ENCODE results near the gene OMG. TPM values are rescaled to one million over a fixed set of nuclear protein-coding genes. Genes with fewer than 3 reads are reported as not detected.
"Not testable (repeated sequence)": the region's sequence is repeated elsewhere in the genome, so short reads cannot be mapped to it uniquely, and the experiment has no call there.

OMG gene
- total RNA-seq = 1.5 TPM
- polyA plus RNA-seq = 0.20 TPM

- WGBS = 85% methylated on average over 7 of the region's 7 CpGs
Observed at GRCh38 chr17:31297090-31297489, at the start of gene OMG. OMG (minus strand) TSS chr17:31297239; CDS start chr17:31296331, 908 bp downstream.

GRCh38 chr17:31345191-31345747 lies 48.2 kb upstream of the OMG start:
- H3K36me3 ChIP-seq (ENCODE audit: insufficient read depth); H3K27ac ChIP-seq (ENCODE audit: low read depth); H3K4me1 ChIP-seq (ENCODE audit: insufficient read depth); H3K4me3 ChIP-seq (ENCODE audit: low read depth, low read length); DNase-seq (ENCODE audit: extremely low spot score): not testable (repeated sequence)
- WGBS = 93% methylated on average over 15 of the region's 34 CpGs

More at GRCh38 chr17:31297090-31297489, at the start of gene OMG:
- Histone ChIP-seq H3K4me1 (ENCODE audit: insufficient read depth) (no peaks in the 10 kb centered on the region), H3K4me3 (ENCODE audit: low read depth, low read length) (no peak within 1 kb of the TSS), H3K27ac (ENCODE audit: low read depth) (no peak within 1 kb of the TSS), H3K36me3 (ENCODE audit: insufficient read depth) (no peaks in the 10 kb centered on the region)
- no peak for DNase-seq (ENCODE audit: extremely low spot score)

GRCh38 chr17:31339906-31340661 lies 43.0 kb upstream of the OMG start:
- Histone ChIP-seq H3K4me3 (ENCODE audit: low read depth, low read length) (no peak overlapping the region), H3K4me1 (ENCODE audit: insufficient read depth) (no peaks in the 10 kb centered on the region), H3K27ac (ENCODE audit: low read depth) (no peak overlapping the region), H3K36me3 (ENCODE audit: insufficient read depth) (no peaks in the 10 kb centered on the region)
- 63% methylated on average over 6 of the region's 6 CpGs for WGBS
- no peak for DNase-seq (ENCODE audit: extremely low spot score)

- Histone ChIP-seq H3K4me3 (ENCODE audit: low read depth, low read length) (no peak overlapping the region), H3K4me1 (ENCODE audit: insufficient read depth) (no peaks in the 10 kb centered on the region), H3K36me3 (ENCODE audit: insufficient read depth) (no peaks in the 10 kb centered on the region), H3K27ac (ENCODE audit: low read depth) (no peak overlapping the region)
- no peak for DNase-seq (ENCODE audit: extremely low spot score)
Observed at GRCh38 chr17:31329221-31329620, 32.2 kb upstream of the OMG start.

GRCh38 chr17:31328160-31328535 lies 31.1 kb upstream of the OMG start:
- no peak for DNase-seq (ENCODE audit: extremely low spot score)
- H3K36me3 ChIP-seq (ENCODE audit: insufficient read depth) = no peaks in the 10 kb centered on the region
- H3K4me1 ChIP-seq (ENCODE audit: insufficient read depth) = no peaks in the 10 kb centered on the region
- H3K27ac ChIP-seq (ENCODE audit: low read depth) = no peak overlapping the region
- H3K4me3 ChIP-seq (ENCODE audit: low read depth, low read length) = no peak overlapping the region

- no peak overlapping the region for H3K4me3 ChIP-seq (ENCODE audit: low read depth, low read length)
- 96% methylated on average over 12 of the region's 12 CpGs for WGBS
- H3K27ac ChIP-seq (ENCODE audit: low read depth) = no peak overlapping the region
- H3K4me1 ChIP-seq (ENCODE audit: insufficient read depth) = no peaks in the 10 kb centered on the region
- no peak for DNase-seq (ENCODE audit: extremely low spot score)
- H3K36me3 ChIP-seq (ENCODE audit: insufficient read depth) = no peaks in the 10 kb centered on the region
Observed at GRCh38 chr17:31327534-31328159, 30.6 kb upstream of the OMG start.

GRCh38 chr17:31323551-31323950 lies 26.5 kb upstream of the OMG start:
- no peak overlapping the region for H3K4me3 ChIP-seq (ENCODE audit: low read depth, low read length)
- no peak for DNase-seq (ENCODE audit: extremely low spot score)
- H3K36me3 ChIP-seq (ENCODE audit: insufficient read depth) = no peaks in the 10 kb centered on the region
- no peak overlapping the region for H3K27ac ChIP-seq (ENCODE audit: low read depth)
- no peaks in the 10 kb centered on the region for H3K4me1 ChIP-seq (ENCODE audit: insufficient read depth)

GRCh38 chr17:31321966-31322365 lies 24.9 kb upstream of the OMG start:
- no peak overlapping the region for H3K27ac ChIP-seq (ENCODE audit: low read depth)
- H3K36me3 ChIP-seq (ENCODE audit: insufficient read depth) = no peaks in the 10 kb centered on the region
- H3K4me3 ChIP-seq (ENCODE audit: low read depth, low read length) = no peak overlapping the region
- no peak for DNase-seq (ENCODE audit: extremely low spot score)
- no peaks in the 10 kb centered on the region for H3K4me1 ChIP-seq (ENCODE audit: insufficient read depth)
- 93% methylated on average over 4 of the region's 4 CpGs for WGBS

- no peak for DNase-seq (ENCODE audit: extremely low spot score)
- H3K4me1 ChIP-seq (ENCODE audit: insufficient read depth) = no peaks in the 10 kb centered on the region
- H3K4me3 ChIP-seq (ENCODE audit: low read depth, low read length) = no peak within 1 kb of the TSS
- H3K36me3 ChIP-seq (ENCODE audit: insufficient read depth) = no peaks in the 10 kb centered on the region
- no peak within 1 kb of the TSS for H3K27ac ChIP-seq (ENCODE audit: low read depth)
- WGBS = 63% methylated on average over 3 of the region's 3 CpGs
Observed at GRCh38 chr17:31321481-31321880, 24.4 kb upstream of the OMG start, which contains the start of gene EVI2A. EVI2A (minus strand) TSS chr17:31321622; CDS start chr17:31319013, 2,609 bp downstream.

GRCh38 chr17:31320791-31321190 lies 23.8 kb upstream of the OMG start:
- no peak overlapping the region for H3K4me3 ChIP-seq (ENCODE audit: low read depth, low read length)
- no peaks in the 10 kb centered on the region for H3K36me3 ChIP-seq (ENCODE audit: insufficient read depth)
- no peak for DNase-seq (ENCODE audit: extremely low spot score)
- no peaks in the 10 kb centered on the region for H3K4me1 ChIP-seq (ENCODE audit: insufficient read depth)
- no peak overlapping the region for H3K27ac ChIP-seq (ENCODE audit: low read depth)
- WGBS = 55% methylated on average over 1 of the region's 1 CpG

- WGBS = 76% methylated on average over 2 of the region's 2 CpGs
- H3K27ac ChIP-seq (ENCODE audit: low read depth) = no peak overlapping the region
- H3K4me3 ChIP-seq (ENCODE audit: low read depth, low read length) = no peak overlapping the region
- DNase-seq (ENCODE audit: extremely low spot score) = no peak
- no peaks in the 10 kb centered on the region for H3K4me1 ChIP-seq (ENCODE audit: insufficient read depth)
- no peaks in the 10 kb centered on the region for H3K36me3 ChIP-seq (ENCODE audit: insufficient read depth)
Observed at GRCh38 chr17:31320241-31320640, 23.2 kb upstream of the OMG start.

- Histone ChIP-seq H3K4me3 (ENCODE audit: low read depth, low read length) (no peak overlapping the region), H3K36me3 (ENCODE audit: insufficient read depth) (no peaks in the 10 kb centered on the region), H3K4me1 (ENCODE audit: insufficient read depth) (no peaks in the 10 kb centered on the region), H3K27ac (ENCODE audit: low read depth) (peak overlapping the region; percentile 59)
- WGBS = 79% methylated on average over 5 of the region's 5 CpGs
- DNase-seq (ENCODE audit: extremely low spot score) = no peak
Observed at GRCh38 chr17:31318851-31319661, 22.0 kb upstream of the OMG start.

- no peaks in the 10 kb centered on the region for H3K4me1 ChIP-seq (ENCODE audit: insufficient read depth)
Observed at GRCh38 chr17:31318298-31318801, 21.3 kb upstream of the OMG start.

More at GRCh38 chr17:31318298-31318801, 21.3 kb upstream of the OMG start:
- no peak for DNase-seq (ENCODE audit: extremely low spot score)
- WGBS = 68% methylated on average over 8 of the region's 8 CpGs
- no peak overlapping the region for H3K4me3 ChIP-seq (ENCODE audit: low read depth, low read length)
- no peak overlapping the region for H3K27ac ChIP-seq (ENCODE audit: low read depth)
- no peaks in the 10 kb centered on the region for H3K36me3 ChIP-seq (ENCODE audit: insufficient read depth)

Data from urinary bladder (tissue), 4 donors.